ENCODE measurements around the gene MSH2.
"Not testable (repeated sequence)": the region's sequence is repeated elsewhere in the genome, so short reads cannot be mapped to it uniquely, and the experiment has no call there.

Gene MSH2

GRCh38 chr2:47484396-47484795 lies 81.4 kb downstream of the MSH2 start:
- no peak for DNase-seq (ENCODE audit: low read depth)

- DNase-seq (ENCODE audit: low read depth), result no peak
Observed at GRCh38 chr2:47485177-47485576, 82.2 kb downstream of the MSH2 start.

DNA sequence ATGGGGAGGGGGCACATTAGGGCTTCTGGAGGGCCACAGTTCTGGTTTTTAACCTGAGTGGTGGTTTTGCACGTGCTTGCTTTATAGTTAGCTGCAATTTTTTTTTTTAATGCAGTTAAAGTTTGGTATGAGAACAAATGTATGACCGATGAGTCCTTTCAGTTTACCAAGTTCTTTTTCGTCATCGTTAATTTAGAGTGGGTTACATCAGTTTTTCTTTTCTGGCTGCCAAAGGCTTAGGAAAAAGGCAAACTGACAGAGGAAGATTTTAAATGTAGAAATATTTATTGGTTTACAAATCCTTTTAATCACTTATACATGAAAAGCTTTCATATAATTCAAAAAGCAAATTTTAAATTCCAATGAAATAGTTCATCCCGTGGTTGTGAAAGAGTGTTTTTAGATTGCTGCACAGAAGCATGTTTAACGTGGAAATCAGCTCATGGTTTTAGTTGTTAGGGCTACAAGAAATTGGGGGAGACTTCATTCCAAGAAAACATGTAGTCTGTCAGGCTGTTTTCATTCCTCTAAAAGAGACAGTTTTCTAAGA lies 82.9 kb downstream of the MSH2 start:
- peak; percentile 29 for DNase-seq (ENCODE audit: low read depth)

DNA sequence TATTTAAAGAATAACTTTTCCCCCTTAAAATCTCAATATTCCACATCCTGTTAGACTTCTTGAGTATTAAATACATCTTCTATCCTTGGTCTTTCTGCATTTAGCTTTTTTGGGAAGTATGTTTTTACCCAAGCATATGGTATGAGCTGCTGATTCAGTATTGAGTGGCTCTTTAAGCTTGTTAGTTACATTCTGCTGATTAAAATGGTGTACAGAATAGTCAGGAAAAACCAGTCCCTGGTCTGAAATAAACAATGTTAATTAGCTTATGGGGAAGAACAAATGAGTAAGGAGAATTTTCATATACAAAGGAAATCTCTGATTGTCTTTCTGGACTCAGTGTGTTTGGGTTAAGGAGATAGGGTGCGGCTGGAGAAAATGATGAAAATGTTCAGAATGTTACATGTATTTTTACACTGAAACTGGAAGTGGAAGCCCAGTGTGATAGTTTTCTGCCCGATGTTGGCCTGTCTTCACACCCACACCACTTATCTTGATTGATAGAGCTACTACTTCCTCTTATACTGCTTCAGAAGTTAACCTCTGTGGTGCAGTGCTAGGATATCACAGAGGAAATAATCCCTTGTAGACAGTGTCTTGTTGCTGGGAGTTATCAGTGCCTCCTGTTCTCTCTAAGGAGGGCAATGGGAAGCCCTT lies 84.0 kb downstream of the MSH2 start:
- DNase-seq (ENCODE audit: low read depth), result no peak

DNA sequence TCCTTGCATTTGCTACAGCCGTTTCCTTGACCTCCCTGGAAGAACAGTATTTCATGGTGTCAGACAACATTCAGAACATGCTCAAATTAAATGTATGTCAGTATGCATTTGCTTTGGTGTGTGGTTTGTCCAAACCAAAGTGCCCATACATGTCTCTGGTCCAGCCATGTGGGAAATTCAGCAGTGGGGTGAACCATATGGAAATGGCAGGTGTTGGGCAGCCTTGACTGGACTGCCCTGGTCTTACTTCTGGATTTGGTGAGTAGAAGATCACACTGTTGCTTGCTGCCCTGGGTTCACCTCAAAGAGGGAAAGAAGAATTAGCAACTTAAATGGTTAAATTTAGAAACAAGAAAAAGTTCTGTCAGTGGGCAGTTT lies 84.5 kb downstream of the MSH2 start:
- no peak for DNase-seq (ENCODE audit: low read depth)

DNA sequence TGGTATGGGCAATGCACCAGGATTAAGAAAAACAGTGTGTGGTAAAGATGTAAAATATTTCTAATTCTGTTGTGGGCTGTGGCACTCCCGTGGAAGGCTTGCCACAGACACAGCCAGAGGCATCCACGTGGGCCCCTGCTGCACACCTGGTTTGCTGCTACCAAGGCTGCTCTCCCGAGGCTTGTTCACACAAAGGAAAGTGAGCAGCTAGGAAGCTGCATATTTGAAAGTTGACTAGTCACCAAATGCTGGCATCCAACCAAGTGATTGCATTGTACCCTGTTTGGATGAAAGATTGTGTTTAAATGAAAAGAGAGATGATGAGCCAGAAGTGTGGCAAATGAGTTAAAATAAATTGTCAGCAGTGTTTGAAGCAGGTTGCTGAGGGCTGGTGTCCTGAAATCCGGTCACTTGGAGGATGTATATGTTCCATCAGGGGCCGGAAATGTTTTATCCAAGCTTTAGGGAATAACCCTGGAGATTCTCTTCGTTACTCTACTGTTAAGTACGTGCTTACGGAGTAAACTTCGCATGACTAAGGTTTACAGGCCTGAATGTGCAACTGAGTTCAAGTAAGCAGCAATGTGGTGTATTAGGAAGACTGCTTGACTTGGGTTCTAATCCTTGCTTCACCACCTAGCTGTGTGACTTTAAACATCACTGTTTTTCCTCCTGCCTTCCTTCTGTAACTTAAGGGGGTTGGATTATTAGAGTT lies 86.1 kb downstream of the MSH2 start:
- DNase-seq (ENCODE audit: low read depth), result peak; percentile 71

DNA sequence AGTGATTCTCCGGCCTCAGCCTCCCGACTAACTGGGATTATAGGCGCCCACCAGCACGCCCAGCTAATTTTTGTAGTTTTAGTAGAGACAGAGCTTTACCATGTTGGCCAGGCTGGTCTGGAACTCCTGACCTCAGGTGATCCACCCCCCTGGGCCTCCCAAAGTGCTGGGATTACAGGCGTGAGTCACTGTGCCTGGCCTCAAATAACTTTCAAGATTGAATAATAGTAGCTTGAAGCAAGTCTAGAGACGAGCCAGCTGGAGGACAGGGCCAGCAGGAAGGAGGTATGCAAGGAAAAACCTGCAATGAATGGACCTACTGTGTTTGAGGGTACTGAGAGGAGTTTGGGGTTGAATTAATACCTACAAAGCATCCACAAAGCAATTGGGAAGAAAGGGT lies 87.5 kb downstream of the MSH2 start:
- DNase-seq (ENCODE audit: low read depth), result no peak

DNA sequence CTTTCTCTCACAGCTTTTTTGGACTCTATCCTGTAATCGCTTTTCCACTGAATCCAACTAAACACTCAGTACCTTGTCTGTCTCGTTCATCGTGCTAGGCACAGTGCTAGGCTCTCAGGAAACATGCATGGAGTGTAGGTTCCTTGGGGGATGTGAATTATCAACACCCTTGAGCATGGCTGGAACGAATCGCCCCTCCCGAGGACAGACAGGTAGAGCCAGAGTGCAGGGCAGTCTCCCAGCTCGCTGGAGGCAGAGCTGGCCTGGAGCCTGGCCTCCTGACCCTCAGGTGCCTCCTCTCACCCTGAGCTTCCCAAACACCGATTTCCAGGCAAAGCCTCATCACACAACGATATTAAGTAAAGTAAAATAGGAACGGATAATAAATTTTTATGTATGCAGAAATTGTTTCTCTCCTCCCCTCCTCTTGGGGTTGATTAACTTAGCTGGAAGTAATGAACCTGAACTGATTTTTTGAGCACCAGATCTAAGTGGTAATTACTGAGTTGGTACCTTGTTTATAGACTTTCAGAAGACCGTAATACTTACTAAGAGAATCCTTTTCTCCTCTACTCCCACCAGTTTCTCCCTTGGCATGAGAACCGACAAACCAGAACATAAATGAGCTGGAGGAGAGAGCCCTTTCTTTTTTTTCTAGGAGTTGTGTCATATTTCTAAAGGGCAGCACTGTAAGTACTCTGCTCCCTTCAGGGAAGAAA lies 90.5 kb downstream of the MSH2 start:
- no peak for DNase-seq (ENCODE audit: low read depth)

GRCh38 chr2:47494267-47495130 lies 91.5 kb downstream of the MSH2 start:
- DNase-seq (ENCODE audit: low read depth), result no peak

GRCh38 chr2:47497843-47498460 lies 95.0 kb downstream of the MSH2 start:
- DNase-seq (ENCODE audit: low read depth), result no peak

GRCh38 chr2:47499093-47499492 lies 96.1 kb downstream of the MSH2 start:
- DNase-seq (ENCODE audit: low read depth), result no peak

DNA sequence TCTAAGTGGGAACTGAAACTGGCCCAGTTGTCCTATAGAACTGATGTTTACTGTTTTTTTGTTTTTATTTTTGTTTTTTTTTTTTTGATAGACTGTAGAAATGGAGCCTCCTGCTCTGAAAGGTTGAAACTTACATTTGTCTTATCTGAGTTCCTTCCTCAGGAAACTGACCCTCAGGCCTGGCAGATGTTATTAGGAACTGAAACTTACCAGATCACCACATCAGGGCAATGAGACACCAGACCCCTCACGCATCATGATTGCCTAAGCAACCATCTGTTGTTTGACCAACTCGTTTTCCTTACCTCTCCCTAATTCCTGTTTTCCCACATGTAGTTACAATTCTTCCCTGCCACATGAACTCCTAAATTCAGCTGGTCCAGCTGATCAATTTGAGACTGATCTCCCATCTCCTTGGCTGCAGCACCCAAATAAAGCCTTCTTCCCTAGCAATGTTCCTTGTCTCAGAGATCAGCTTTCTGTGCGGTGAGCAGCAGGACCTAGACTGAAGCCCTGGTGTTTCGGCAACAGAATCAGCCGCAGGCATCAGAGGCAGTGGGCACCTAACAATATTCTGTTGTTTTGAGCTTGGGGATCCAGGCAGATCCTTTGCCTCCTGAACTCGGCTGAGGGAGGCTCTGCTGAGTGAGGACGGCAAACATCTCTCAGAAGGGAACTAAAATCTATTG lies 96.8 kb downstream of the MSH2 start:
- no peak for DNase-seq (ENCODE audit: low read depth)

- DNase-seq (ENCODE audit: low read depth), result peak; percentile 41
Observed at GRCh38 chr2:47501374-47502200, 98.6 kb downstream of the MSH2 start.

GRCh38 chr2:47502498-47502897 lies 99.5 kb downstream of the MSH2 start:
- not testable (repeated sequence) for DNase-seq (ENCODE audit: low read depth)

DNA sequence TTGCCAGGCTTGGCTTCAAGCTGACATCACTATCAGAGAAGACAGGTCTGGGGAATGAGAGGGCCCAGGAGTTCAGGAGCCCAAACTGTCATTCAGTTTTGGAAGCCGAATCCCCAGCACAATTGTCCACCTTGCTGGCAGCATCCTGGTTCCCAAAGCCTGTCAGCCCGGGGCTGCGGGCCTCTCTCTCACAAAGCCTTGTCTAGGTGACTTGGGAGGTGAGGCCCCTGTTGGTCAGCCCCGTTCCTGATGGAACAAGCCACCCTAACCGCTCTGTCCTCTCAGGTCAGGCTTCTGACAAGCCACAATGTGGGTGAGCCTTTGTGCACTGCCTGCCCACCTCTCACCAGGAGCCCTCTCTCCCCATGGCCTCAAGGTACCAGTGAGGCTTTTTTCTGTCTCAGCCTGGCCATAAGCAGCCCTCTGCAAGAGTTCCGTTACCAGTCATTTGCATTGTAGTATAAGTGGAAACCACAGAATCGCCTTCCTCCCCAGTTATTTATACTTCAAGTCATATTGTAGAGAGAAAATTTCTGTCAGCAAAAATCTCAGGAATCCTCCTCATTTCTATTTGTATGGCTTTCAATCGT lies 100.6 kb downstream of the MSH2 start:
- no peak for DNase-seq (ENCODE audit: low read depth)

GRCh38 chr2:47504174-47504810 lies 101.3 kb downstream of the MSH2 start:
- DNase-seq (ENCODE audit: low read depth), result no peak

DNA sequence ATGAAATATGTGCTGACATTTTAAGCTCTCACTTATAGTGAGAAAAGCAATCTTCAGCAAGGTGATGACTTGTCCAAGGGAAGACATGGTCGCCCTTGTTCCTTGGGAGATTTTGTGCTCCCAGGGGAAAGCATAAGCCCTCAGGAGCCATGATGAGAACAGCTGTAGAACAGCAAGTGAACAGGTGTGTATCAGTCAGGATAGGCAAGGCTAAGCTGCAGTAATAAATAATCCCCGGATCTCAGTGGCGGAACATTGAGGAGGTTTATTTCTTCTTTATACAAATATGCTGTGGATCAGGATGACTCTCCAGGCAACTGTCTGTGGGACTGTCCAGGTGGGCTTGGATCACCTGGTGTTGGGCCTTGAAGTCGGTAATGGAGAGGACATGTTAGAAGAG lies 103.1 kb downstream of the MSH2 start:
- no peak for DNase-seq (ENCODE audit: low read depth)

GRCh38 chr2:47506436-47506835 lies 103.5 kb downstream of the MSH2 start:
- DNase-seq (ENCODE audit: low read depth), result no peak

GRCh38 chr2:47508080-47508479 lies 105.1 kb downstream of the MSH2 start:
- DNase-seq (ENCODE audit: low read depth), result no peak

Measured in HS-5 (cell line).